Esophagus muscularis mucosa (tissue), 4 donors: ENCODE data around the gene ARSI. TPM values are rescaled to one million over a fixed set of nuclear protein-coding genes. Genes with fewer than 3 reads are reported as not detected.

Source experiments
- DNase-seq: peaks from one replicate; pipeline ENCODE4 v3.0.0-alpha.2; 2017; ENCODE audit errors: extremely low spot score
- H3K27ac ChIP-seq, 4 donors: fragments of 200-600 bp; sonication (generic); replicated peaks in 1 of 4; 1 replicate in 3 of 4; 2 replicates in 1 of 4; pipeline ENCODE4 v1.5.1; 2016 to 2019; ENCODE audit warnings: mild to moderate bottlenecking in 1 of 4
- H3K27me3 ChIP-seq, 4 donors: fragments of 200-600 bp; sonication (generic); one replicate each; pipeline versions ENCODE4 v1.5.1 to v1.6.0; 2016 to 2019
- H3K36me3 ChIP-seq, 4 donors: fragments of 200-600 bp; sonication (generic); one replicate each; pipeline ENCODE4 v1.5.1; 2016 to 2019
- H3K4me1 ChIP-seq, 4 donors: fragments of 200-600 bp; sonication (generic); one replicate each; pipeline ENCODE4 v1.5.1; 2016 to 2019
- H3K4me3 ChIP-seq, 4 donors: fragments of 200-600 bp; sonication (generic); 1 replicate in 2 of 4; 2 replicates in 2 of 4; pipeline ENCODE4 v1.5.1; 2016 to 2019; ENCODE audit warnings: mild to moderate bottlenecking in 4 of 4, moderate library complexity in 1 of 4
- H3K9me3 ChIP-seq, 4 donors: fragments of 200-600 bp; sonication (generic); 1 replicate in 3 of 4; 2 replicates in 1 of 4; pipeline ENCODE4 v1.5.1; 2016 to 2019
- CTCF ChIP-seq, 3 experiments: fragments of 200-600 bp in 2 of 3; fragments of 450-650 bp in 1 of 3; sonication (generic) in 2 of 3; IDR thresholded peaks; one replicate each; pipeline ENCODE4 v1.5.1; 2017 to 2019; ENCODE audit warnings: antibody characterized with exemption in 3 of 3, mild to moderate bottlenecking in 2 of 3, moderate library complexity in 1 of 3
- EP300 ChIP-seq: sonication (generic); formaldehyde crosslinking; IDR thresholded peaks from one replicate; pipeline ENCODE4 v1.6.1; 2017; ENCODE audit warnings: antibody characterized with exemption
- POLR2A ChIP-seq: fragments of 450-650 bp; IDR thresholded peaks from one replicate; pipeline ENCODE4 v1.6.1; 2017; ENCODE audit warnings: antibody characterized with exemption, moderate library complexity, mild to moderate bottlenecking, low read depth
- POLR2AphosphoS5 ChIP-seq, 2 donors: sonication (generic); formaldehyde crosslinking; IDR thresholded peaks; one replicate each; pipeline ENCODE4 v1.6.1; 2017; ENCODE audit warnings: antibody characterized with exemption in 2 of 2
- WGBS: methylation state at CpG from one replicate; pipeline ENCODE4 v1.1.5; 2018; 5-methylcytosine and 5-hydroxymethylcytosine counted together
- intact Hi-C: fragments of 100-400 bp; cut with DNase I; formaldehyde crosslinking; loops from one replicate; pipeline ENCODE4 v1.15.1; 2023
- total RNA-seq, 4 donors: library from RNA; depleted of rRNA; stranded (reverse); fragments of >200 nt; gene quantifications; one replicate each; pipeline versions ENCODE4 v1.1.0 to v1.2.1, GENCODE V29; 2016

ARSI gene
- total RNA-seq, 4 donors from 2014 or later, result 5.8 to 20.6 (median 10.1) TPM

- Histone ChIP-seq H3K4me1 (peaks cover 0 to 35% (median 18%) of the 10 kb centered on the region in 4 donors), H3K36me3 (no peaks in the 10 kb centered on the region), H3K9me3 (no peaks in the 10 kb centered on the region), H3K27ac (no peak overlapping the region), H3K4me3 (no peak overlapping the region), H3K27me3 (no peaks in the 10 kb centered on the region)
- TF ChIP-seq POLR2AphosphoS5 (IDR thresholded peaks at IDR 0.05) (no peak), CTCF (IDR thresholded peaks at IDR 0.05) (no peak), POLR2A (no peak), EP300 (no peak)
- 89% methylated on average over 7 of the region's 7 CpGs for WGBS
- intact Hi-C loops, result no loop called here
- no peak for DNase-seq
Measured at GRCh38 chr5:150311015-150311692, 8.4 kb upstream of the ARSI start.

- H3K4me1 ChIP-seq, result peaks cover 0 to 44% (median 26%) of the 10 kb centered on the region in 4 donors
- intact Hi-C loops, result no loop called here
Measured at GRCh38 chr5:150310246-150310645, 7.5 kb upstream of the ARSI start.

GRCh38 chr5:150309886-150310239 lies 7.2 kb upstream of the ARSI start:
- Histone ChIP-seq H3K9me3 (no peaks in the 10 kb centered on the region), H3K27ac (no peak overlapping the region), H3K4me3 (no peak overlapping the region), H3K27me3 (no peaks in the 10 kb centered on the region), H3K36me3 (no peaks in the 10 kb centered on the region), H3K4me1 (peaks cover 0 to 48% (median 30%) of the 10 kb centered on the region in 4 donors)
- DNase-seq, result no peak
- no peak for TF ChIP-seq EP300
- no peak for TF ChIP-seq POLR2AphosphoS5 (IDR thresholded peaks at IDR 0.05)
- intact Hi-C loops, result no loop called here
- 88% methylated on average over 1 of the region's 1 CpG for WGBS

More at GRCh38 chr5:150310246-150310645, 7.5 kb upstream of the ARSI start:
- H3K27ac ChIP-seq, result no peak overlapping the region
- H3K9me3 ChIP-seq, result no peaks in the 10 kb centered on the region
- no peaks in the 10 kb centered on the region for H3K36me3 ChIP-seq
- no peak for TF ChIP-seq POLR2AphosphoS5 (IDR thresholded peaks at IDR 0.05)
- no peaks in the 10 kb centered on the region for H3K27me3 ChIP-seq
- WGBS, result 77% methylated on average over 5 of the region's 5 CpGs
- H3K4me3 ChIP-seq, result no peak overlapping the region
- DNase-seq, result no peak

- no peak for DNase-seq
- Histone ChIP-seq H3K4me1 (peaks cover 0 to 51% (median 35%) of the 10 kb centered on the region in 4 donors), H3K27ac (peak overlapping the region in 1 of 4 donors; percentile 25), H3K9me3 (no peaks in the 10 kb centered on the region), H3K27me3 (no peaks in the 10 kb centered on the region), H3K36me3 (no peaks in the 10 kb centered on the region), H3K4me3 (no peak overlapping the region)
- TF ChIP-seq CTCF (IDR thresholded peaks at IDR 0.05) (no peak), POLR2AphosphoS5 (IDR thresholded peaks at IDR 0.05) (no peak), POLR2A (no peak), EP300 (no peak)
- intact Hi-C loops, result no loop called here
- WGBS, result 59% methylated on average over 5 of the region's 7 CpGs
Measured at GRCh38 chr5:150309101-150309885, 6.6 kb upstream of the ARSI start.

GRCh38 chr5:150307617-150308426 lies 5.1 kb upstream of the ARSI start:
- 82% methylated on average over 11 of the region's 11 CpGs for WGBS
- no peak for DNase-seq
- Histone ChIP-seq H3K9me3 (no peaks in the 10 kb centered on the region), H3K4me1 (peaks cover 4 to 56% (median 41%) of the 10 kb centered on the region in 4 donors), H3K27ac (peak overlapping the region in 2 of 4 donors; percentile 53 to 83), H3K36me3 (no peaks in the 10 kb centered on the region), H3K4me3 (no peak overlapping the region), H3K27me3 (peaks cover 0 to 5% (median 0%) of the 10 kb centered on the region in 4 donors)
- intact Hi-C loops, result no loop called here
- TF ChIP-seq POLR2A, result no peak
- no peak for TF ChIP-seq POLR2AphosphoS5 (IDR thresholded peaks at IDR 0.05)
- TF ChIP-seq CTCF (IDR thresholded peaks at IDR 0.05), result no peak
- no peak for TF ChIP-seq EP300
